Upper lobe of right lung (tissue), 1 donor: Measurements from ENCODE around the gene NRXN3. TPM values are rescaled to one million over a fixed set of nuclear protein-coding genes. Genes with fewer than 3 reads are reported as not detected.

Source experiments
- ATAC-seq: fragments of 200-7000 bp; cut with Tn5 transposase; one replicate; pipeline ENCODE4 v1.9.1; 2020; ENCODE audit warnings: mild to moderate bottlenecking, moderate library complexity
- DNase-seq: peaks from one replicate; pipeline ENCODE4 v3.0.0-alpha.2; 2020
- H3K27ac ChIP-seq: fragments of 200-600 bp; one replicate; pipeline ENCODE4 v1.8.0; 2022
- H3K27me3 ChIP-seq: fragments of 200-600 bp; one replicate; pipeline ENCODE4 v1.8.0; 2022; ENCODE audit warnings: mild to moderate bottlenecking
- H3K36me3 ChIP-seq: fragments of 200-600 bp; one replicate; pipeline ENCODE4 v1.8.0; 2022
- H3K4me1 ChIP-seq: fragments of 200-600 bp; one replicate; pipeline ENCODE4 v1.8.0; 2022
- H3K4me3 ChIP-seq: fragments of 200-600 bp; one replicate; pipeline ENCODE4 v1.8.0; 2022; ENCODE audit warnings: mild to moderate bottlenecking
- H3K9me3 ChIP-seq: fragments of 200-600 bp; one replicate; pipeline ENCODE4 v1.8.0; 2022
- intact Hi-C: fragments of 100-400 bp; cut with DNase I; formaldehyde crosslinking; loops from one replicate; pipeline ENCODE4 v1.11.0; 2022
- total RNA-seq: library from RNA; stranded (reverse); fragmentation: NEBNext Ultra II Directional; extraction: Animal tissue kit (Norgen Biotek cat#: 25700); gene quantifications from one replicate; pipeline ENCODE4 v1.2.1, GENCODE V29; 2021
- TF ChIP-seq, protein P1 (sequence below): fragments of 200-600 bp; IDR thresholded peaks from one replicate; pipeline ENCODE4 v1.8.0; 2022; ENCODE audit warnings: antibody characterized with exemption
- donor health status: DM: no; HTN: yes; CAD: no; lungs with severe emphysema.

The NRXN3 gene
- total RNA-seq, 1 donor from 2014 or later, result 10.0 TPM

- H3K4me1 ChIP-seq, result no peaks in the 10 kb centered on the region
- H3K9me3 ChIP-seq, result no peaks in the 10 kb centered on the region
- H3K36me3 ChIP-seq, result no peaks in the 10 kb centered on the region
- TF ChIP-seq, protein P1, sequence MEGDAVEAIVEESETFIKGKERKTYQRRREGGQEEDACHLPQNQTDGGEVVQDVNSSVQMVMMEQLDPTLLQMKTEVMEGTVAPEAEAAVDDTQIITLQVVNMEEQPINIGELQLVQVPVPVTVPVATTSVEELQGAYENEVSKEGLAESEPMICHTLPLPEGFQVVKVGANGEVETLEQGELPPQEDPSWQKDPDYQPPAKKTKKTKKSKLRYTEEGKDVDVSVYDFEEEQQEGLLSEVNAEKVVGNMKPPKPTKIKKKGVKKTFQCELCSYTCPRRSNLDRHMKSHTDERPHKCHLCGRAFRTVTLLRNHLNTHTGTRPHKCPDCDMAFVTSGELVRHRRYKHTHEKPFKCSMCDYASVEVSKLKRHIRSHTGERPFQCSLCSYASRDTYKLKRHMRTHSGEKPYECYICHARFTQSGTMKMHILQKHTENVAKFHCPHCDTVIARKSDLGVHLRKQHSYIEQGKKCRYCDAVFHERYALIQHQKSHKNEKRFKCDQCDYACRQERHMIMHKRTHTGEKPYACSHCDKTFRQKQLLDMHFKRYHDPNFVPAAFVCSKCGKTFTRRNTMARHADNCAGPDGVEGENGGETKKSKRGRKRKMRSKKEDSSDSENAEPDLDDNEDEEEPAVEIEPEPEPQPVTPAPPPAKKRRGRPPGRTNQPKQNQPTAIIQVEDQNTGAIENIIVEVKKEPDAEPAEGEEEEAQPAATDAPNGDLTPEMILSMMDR, result no peak
- H3K4me3 ChIP-seq, result no peak overlapping the region
- H3K27ac ChIP-seq, result no peak overlapping the region
- peaks cover 9% of the 10 kb centered on the region for H3K27me3 ChIP-seq
- DNase-seq, result no peak
- ATAC-seq, result no peak
- intact Hi-C loops, result no loop called here
Observed at GRCh38 chr14:79271122-79271521, 1100.9 kb downstream of the NRXN3 start.

GRCh38 chr14:79274641-79275291 is 1104.6 kb downstream of the NRXN3 start:
- intact Hi-C loops, result no loop called here

DNA sequence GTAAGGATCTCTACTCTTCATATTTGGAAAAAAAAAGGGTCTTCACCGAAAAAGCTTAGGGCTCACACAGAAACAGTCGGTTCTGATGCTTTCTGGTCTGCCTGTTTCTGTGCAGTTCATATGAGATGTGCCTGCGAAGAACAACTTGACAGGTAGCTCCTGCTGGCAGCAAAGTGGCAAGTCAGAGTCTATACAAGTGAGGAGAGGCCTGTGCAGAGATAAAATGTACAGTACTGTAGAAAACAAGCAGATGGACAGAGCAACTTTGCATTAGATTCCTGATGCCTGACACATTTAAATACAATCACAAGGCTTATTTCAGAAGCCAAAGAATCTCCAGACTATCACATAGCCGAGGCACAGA is 1105.1 kb downstream of the NRXN3 start:
- H3K27ac ChIP-seq, result no peak overlapping the region
- no peak overlapping the region for H3K4me3 ChIP-seq
- TF ChIP-seq, protein P1, result no peak
- DNase-seq (no peak), ATAC-seq (no peak)
- H3K9me3 ChIP-seq, result no peaks in the 10 kb centered on the region
- no peaks in the 10 kb centered on the region for H3K36me3 ChIP-seq
- peaks cover 21% of the 10 kb centered on the region for H3K27me3 ChIP-seq
- H3K4me1 ChIP-seq, result peaks cover 10% of the 10 kb centered on the region
- intact Hi-C loops, result no loop called here

More at GRCh38 chr14:79274641-79275291, 1104.6 kb downstream of the NRXN3 start:
- Histone ChIP-seq H3K36me3 (no peaks in the 10 kb centered on the region), H3K9me3 (no peaks in the 10 kb centered on the region), H3K27ac (no peak overlapping the region), H3K4me3 (no peak overlapping the region), H3K27me3 (peaks cover 21% of the 10 kb centered on the region), H3K4me1 (peaks cover 10% of the 10 kb centered on the region)
- no peak for ATAC-seq
- TF ChIP-seq, protein P1, result no peak
- DNase-seq, result no peak

DNA sequence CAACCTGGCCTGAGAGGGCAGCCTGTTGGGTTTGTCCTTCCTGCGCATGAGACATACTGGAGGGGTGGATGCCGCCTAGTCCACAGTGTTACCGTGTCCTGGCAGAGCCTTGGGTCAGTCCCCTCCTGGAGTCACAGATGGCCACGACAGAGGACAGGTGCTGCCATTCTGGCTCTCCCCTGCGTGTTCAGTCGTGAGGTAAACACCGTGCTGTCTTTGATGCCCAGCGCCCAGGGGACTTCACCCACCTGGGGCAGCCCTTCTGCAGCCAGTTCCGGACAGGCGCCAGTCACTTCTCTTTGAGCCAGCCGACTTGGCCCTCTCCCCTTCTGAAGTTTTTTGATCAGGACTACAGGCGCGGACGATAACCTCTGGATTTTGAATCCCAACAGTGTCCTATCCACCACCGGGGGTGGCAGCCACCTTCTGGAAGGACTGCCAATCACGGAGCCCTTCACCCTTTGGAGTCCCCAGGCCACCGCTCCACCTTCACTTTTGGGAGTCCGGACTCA is 1108.2 kb downstream of the NRXN3 start:
- H3K27me3 ChIP-seq, result peaks cover 21% of the 10 kb centered on the region
- DNase-seq, result no peak
- intact Hi-C loops, result no loop called here

GRCh38 chr14:79278798-79279644 is 1108.8 kb downstream of the NRXN3 start:
- ATAC-seq (peak; percentile 97), DNase-seq (peak; percentile 92)
- TF ChIP-seq, protein P1, result no peak
- Histone ChIP-seq H3K36me3 (no peaks in the 10 kb centered on the region), H3K4me3 (peak overlapping the region; percentile 59), H3K27me3 (peaks cover 21% of the 10 kb centered on the region), H3K27ac (no peak overlapping the region), H3K9me3 (no peaks in the 10 kb centered on the region), H3K4me1 (peaks cover 10% of the 10 kb centered on the region)
- intact Hi-C loops, result no loop called here

More for the DNA sequence above, 1108.2 kb downstream of the NRXN3 start:
- H3K4me3 ChIP-seq, result peak overlapping the region; percentile 59
- no peaks in the 10 kb centered on the region for H3K9me3 ChIP-seq
- no peak overlapping the region for H3K27ac ChIP-seq
- TF ChIP-seq, protein P1, result no peak
- H3K4me1 ChIP-seq, result peaks cover 10% of the 10 kb centered on the region
- no peak for ATAC-seq
- no peaks in the 10 kb centered on the region for H3K36me3 ChIP-seq
